Upper lobe of left lung (tissue), 4 donors: ENCODE measurements around the gene PODXL2.

Experiments used
- CTCF ChIP-seq, 6 experiments: fragments of 450-650 bp in 4 of 6; fragments of 200-600 bp in 2 of 6; sonication (generic) in 2 of 6; IDR thresholded peaks; one replicate each; pipeline ENCODE4 v1.5.1; 2016 to 2019; ENCODE audit warnings: antibody characterized with exemption in 6 of 6
- EP300 ChIP-seq, 4 donors: sonication (generic); formaldehyde crosslinking; IDR thresholded peaks; one replicate each; pipeline ENCODE4 v1.5.1; 2017; ENCODE audit warnings: antibody characterized with exemption in 4 of 4, control low read depth in 2 of 4

GRCh38 chr3:127625821-127626220 is 3.2 kb upstream of the PODXL2 start:
- no peak for TF ChIP-seq CTCF (IDR thresholded peaks at IDR 0.05)
- no peak for TF ChIP-seq EP300 (IDR thresholded peaks at IDR 0.05)
